GM18511 (cell line): Measurements from ENCODE around the gene PRRT3.

ENCODE experiments used
- ATAC-seq: cut with Tn5 transposase; IDR thresholded peaks from one replicate; pipeline ENCODE4 v1.9.1; 2021; ENCODE audit warnings: mild to moderate bottlenecking, moderate library complexity; ENCODE audit not compliant: unreplicated experiment

PRRT3 gene

DNA sequence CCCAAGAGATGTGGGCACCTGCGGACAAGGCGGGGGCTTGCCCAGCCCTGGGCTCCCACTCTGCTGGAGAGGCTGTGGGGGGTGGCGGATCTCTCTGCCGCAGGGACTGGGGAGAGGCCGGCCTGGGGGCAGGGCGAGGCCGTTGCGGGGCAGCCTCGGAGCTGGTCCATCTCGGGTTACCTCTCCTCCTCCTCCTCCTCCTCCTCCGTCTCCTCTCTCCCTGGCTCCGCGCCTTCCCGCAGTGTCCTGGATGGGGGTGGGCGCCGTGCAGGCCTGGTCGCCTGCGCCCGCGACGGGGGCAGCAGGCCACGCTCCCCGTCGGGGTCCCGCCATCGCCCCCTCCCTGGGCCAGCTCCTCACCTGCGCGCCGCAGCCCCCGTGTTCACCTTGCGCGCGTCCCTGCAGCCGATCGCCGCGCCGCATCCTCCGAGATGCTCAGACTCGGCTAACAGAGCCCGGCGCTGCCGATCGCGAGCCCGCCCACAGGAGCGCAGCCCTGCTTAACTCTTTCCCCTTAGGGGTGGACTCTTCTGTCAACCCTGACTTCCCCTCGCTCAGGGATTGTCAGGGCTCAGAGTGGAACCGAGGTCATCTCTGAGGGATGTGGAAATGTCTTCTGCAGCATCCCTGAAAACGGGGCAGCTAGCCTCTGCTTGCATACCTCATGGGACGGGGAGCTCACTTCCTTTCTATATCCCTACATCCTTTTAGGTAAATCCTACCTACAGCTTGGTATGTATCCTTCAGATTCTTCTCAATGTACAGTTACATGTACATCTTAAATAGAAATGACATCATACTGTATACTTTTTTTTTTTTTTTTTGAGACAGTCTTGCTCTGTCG is at the start of gene PRRT3:
PRRT3 (minus strand) TSS at position 447 of the 844 bp plus-strand sequence. CDS start 2,293 bp downstream, outside the sequence.
- peak; percentile 78 for ATAC-seq

GRCh38 chr3:10000686-10001085 is 48.5 kb upstream of the PRRT3 start:
- ATAC-seq = no peak

GRCh38 chr3:9994086-9994844 is 42.1 kb upstream of the PRRT3 start:
- no peak for ATAC-seq

GRCh38 chr3:9986230-9986725 is 34.1 kb upstream of the PRRT3 start:
- peak; percentile 38 for ATAC-seq

GRCh38 chr3:9980251-9980650 is 28.0 kb upstream of the PRRT3 start:
- no peak for ATAC-seq

DNA sequence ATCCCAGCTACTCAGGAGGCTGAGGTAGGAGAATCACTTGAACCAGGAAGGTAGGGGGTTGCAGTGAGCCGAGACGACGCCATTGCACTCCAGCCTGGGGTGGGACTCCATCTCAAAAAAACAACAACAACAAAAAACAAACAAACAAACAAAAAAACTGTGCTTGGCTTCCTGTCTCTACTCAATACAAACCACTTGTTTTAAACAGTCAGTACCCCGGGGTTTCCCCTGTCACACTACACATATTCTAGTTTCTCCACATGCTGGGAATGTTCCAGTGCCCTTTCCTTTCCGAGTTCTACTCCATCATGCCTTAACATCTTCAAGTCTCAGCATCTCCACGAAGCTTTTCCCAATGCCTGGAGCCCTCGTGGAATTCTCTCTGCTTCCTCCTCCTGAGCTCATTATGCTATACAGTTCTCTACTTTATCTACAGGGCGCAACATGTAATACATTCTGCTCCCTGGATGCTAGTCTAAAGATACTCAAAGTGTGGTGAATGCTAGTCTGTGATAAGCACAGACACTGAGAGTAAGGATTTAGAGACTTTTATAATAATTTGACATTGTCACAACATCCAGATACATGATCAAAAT is 26.6 kb upstream of the PRRT3 start:
- no peak for ATAC-seq

GRCh38 chr3:9976721-9977709 is 24.8 kb upstream of the PRRT3 start:
- no peak for ATAC-seq

- no peak for ATAC-seq
Measured at GRCh38 chr3:9970020-9970652, 17.9 kb upstream of the PRRT3 start.

DNA sequence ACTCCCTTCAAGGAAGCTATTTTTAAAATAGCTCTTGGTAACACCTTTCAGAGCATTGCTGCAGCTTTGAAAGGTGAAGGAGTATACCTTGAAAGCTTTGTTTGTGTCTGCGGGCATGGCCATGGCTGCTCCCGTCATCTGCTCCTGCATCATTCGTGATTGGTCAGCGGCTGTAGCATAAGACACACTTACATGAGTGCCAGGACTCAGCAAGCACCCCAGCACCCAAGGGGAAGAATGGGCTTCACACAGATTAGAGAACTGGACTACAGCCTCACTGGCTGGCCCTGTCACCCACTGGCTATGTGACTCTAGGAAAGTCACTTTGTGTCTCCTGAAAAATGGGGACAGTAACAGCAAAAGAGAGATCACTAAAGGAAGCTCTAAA is 17.4 kb upstream of the PRRT3 start:
- ATAC-seq = no peak

- no peak for ATAC-seq
Measured at GRCh38 chr3:9966841-9967240, 14.6 kb upstream of the PRRT3 start.

GRCh38 chr3:9965200-9965875 is 13.1 kb upstream of the PRRT3 start:
- ATAC-seq = no peak

- no peak for ATAC-seq
Measured at GRCh38 chr3:9957214-9957613, 5.0 kb upstream of the PRRT3 start.

- no peak for ATAC-seq
Measured at GRCh38 chr3:9955611-9956352, 3.6 kb upstream of the PRRT3 start.

- ATAC-seq = no peak
Measured at GRCh38 chr3:9955067-9955502, 2.9 kb upstream of the PRRT3 start.

DNA sequence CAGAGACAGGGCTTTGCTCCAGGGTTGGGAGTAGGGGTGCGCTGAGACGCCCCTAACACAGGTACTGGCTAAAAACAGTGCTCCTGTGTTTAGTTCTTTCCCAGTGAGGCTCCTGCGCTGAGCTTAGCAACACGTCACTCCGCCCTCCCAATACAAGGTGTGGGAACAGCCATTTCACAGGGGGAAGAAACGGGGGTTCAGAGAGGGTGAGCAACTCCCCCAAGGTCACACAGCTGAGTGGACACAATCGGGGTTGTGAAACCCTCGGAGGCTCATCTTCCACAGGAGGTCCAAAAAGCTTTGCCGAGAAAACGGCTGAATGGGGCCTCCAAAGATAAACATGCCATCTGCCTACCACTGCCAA is 628 bp downstream of the PRRT3 start:
- peak; percentile 42 for ATAC-seq

DNA sequence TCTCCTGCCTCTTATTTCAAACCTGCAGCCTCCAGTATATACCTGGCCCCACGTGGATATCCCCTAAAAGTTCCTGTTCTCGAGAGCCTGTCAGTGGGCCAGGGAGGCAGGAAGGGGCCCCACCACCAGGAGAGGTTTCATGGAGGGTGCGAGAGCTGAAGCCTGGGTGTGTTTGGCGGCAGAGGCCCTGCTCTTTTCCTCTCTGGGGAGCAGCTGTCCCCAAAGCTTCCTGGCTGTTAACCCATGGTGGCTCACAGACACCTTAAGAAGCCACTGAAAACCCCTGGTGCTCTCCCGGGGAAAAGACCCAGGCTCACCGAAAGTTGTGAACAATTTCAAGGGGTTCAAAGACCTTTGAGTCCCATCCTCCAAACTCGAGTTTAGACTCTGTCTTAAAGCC is 1.1 kb downstream of the PRRT3 start:
- peak; percentile 55 for ATAC-seq

DNA sequence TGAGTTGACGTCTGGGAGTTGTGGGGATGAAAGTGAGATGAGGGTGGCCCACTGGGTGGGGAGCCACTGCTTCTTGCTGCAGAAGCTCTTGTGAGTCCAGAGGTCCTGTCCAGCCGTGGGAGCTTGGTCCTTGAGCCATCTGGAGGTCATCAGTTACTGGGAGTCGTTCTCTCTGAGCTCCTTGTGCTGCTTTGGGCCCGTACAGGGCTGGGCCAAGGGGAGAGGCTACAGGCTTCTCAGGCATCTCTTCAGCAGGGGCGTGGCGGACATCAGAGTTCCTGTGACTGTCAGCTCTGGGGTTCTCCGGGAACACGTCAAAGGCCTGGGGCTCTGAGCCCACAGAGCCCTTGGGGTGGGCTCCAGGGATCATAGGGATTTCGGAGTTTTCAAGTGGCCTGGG is 2.6 kb downstream of the PRRT3 start:
- no peak for ATAC-seq

- no peak for ATAC-seq
Measured at GRCh38 chr3:9949115-9949514, 3.1 kb downstream of the PRRT3 start.

DNA sequence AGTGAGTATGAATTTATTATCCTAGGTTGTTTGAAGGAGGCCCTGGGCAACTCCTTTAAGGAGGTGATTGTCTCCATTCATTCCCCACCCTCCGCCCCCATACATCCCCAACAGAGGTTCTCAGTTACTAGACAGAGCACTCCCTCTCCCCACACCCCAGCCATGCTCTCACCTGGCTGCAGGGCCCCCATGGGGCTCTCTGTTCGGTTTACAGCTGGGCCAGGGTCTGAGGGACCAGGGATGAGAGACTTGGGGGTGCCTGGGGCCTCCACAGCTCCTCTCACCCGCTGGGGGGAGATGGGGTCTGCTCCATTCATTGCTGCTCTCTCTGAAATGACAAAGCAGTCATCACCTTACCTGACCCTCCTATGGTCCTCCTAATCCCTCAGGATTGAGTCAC is 3.6 kb downstream of the PRRT3 start:
- ATAC-seq = no peak
